ENCODE measurements around the gene LGR6.

LGR6 gene

DNA sequence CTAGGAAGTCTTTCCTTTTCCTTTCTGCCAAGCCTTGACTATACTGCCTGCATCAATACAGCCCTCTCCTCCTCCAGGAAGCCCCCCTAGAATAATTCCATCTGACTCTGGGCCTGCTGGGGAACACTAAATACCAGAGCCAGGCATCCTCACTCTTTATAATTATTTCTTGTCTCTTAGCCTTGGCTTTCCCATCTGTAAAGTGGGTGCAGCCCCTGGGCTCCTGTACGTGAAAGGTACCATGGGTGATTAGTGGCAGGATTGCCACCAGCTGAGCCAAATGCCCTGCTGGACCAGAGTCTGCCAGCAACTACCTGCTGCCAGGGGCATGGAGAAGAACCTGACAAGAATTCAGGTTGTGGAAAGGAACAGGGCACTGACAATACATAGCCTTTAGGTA is 58.7 kb downstream of the LGR6 start:
- no peak for TF ChIP-seq GATA2 (IDR thresholded peaks at IDR 0.05; ENCODE audit: low read depth, low read length)
- TF ChIP-seq GATA3 (IDR thresholded peaks at IDR 0.05; ENCODE audit: low read depth, low read length): no peak

DNA sequence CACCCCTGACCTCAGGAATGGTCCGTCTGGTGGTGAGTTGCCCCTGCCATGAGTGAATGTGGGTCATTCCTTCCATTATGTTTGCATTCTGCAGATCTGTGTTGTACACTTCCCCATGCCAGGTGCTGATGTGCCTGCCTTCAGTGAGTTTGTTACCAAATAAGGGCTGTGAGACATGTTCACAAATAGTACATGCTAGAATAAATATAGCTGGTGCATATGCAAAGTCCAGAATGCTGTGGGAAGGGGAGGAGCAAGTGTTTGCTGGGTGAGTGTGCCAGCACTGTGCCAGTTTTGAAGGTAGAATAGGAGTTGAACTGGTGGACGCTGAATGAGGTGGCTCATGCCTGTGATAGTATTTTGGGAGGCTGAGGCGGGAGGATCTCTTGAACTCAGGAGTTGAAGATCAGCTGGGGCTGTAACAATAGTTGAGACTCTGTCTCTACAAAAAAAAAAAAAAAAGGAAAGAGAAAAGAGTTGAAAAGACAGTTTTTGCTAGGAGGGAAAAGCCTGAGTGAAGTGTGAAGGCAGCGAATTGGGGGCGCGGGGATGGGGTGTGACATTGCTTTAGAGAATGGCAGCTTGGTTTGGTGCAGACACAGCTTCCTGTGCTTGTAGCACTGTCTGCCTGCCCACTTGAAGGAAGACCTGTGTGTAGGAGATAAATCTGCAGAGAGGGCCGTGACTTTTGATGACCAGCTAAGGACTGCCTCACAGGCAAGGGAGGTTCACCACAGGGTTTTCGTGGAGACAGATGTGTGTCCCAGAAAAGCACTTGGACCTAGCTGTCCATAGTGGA is 61.1 kb downstream of the LGR6 start:
- no peak for TF ChIP-seq GATA3 (IDR thresholded peaks at IDR 0.05; ENCODE audit: low read depth, low read length)
- no peak for TF ChIP-seq GATA2 (IDR thresholded peaks at IDR 0.05; ENCODE audit: low read depth, low read length)

DNA sequence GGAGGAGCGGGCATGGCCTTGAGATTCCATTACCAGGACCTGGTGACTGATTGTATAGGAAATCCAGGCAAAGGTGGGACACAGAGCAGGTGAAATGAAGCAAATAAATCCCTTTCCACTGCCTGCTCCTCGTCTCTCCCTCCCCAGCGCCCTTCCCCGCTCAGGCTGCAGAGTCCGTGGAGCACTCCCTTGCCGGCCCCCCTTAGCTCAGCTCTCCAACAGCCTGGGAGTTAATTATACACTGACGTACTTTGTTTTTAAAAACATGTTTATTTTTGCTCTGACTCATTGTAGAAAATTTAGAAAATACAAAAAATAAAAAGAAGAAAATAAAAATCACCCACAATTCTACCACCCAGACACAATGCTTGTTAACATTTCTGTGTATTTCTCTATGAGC is 61.7 kb downstream of the LGR6 start:
- no peak for TF ChIP-seq GATA3 (IDR thresholded peaks at IDR 0.05; ENCODE audit: low read depth, low read length)
- no peak for TF ChIP-seq GATA2 (IDR thresholded peaks at IDR 0.05; ENCODE audit: low read depth, low read length)

DNA sequence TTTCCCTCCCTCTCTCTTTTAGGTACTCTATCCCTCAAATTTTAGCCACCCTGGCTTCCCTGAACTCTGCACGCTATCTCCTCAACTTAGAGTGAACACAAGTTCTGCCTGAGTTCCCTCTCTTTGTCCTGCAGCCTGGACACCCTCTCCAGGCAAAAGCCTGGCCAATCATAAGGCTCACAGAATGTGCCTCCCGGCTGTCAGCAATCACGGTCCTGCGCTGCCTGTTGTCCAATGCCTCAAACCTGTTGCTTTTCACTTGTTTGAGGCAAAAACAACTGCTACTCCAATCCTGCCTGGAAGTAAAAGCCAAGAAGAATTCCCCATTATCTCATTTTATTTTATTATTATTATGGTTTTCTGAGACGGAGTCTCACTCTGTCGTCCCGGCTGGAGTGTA is 66.1 kb downstream of the LGR6 start:
- TF ChIP-seq GATA2 (IDR thresholded peaks at IDR 0.05; ENCODE audit: low read depth, low read length): no peak

DNA sequence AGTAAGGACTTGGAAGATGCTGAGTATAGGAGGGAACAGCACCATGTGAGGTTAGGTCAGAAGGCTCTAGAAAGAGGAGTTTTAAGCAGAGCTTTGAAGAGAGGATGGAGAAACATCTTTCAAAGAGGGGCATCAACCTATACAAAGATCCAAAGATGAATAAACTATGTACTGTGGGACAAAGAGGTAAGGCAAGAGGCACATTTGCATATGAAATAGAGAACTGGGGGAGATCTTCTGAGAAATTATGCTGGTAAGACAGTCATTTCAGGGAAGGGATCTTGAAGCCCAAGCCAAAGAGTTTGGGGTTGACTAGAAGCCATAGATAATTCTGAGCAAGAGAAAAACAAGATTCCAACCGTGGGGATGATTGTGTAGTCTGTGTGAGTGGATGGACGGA is 70.0 kb downstream of the LGR6 start:
- TF ChIP-seq GATA3 (IDR thresholded peaks at IDR 0.05; ENCODE audit: low read depth, low read length) (no peak), GATA2 (IDR thresholded peaks at IDR 0.05; ENCODE audit: low read depth, low read length) (no peak)

DNA sequence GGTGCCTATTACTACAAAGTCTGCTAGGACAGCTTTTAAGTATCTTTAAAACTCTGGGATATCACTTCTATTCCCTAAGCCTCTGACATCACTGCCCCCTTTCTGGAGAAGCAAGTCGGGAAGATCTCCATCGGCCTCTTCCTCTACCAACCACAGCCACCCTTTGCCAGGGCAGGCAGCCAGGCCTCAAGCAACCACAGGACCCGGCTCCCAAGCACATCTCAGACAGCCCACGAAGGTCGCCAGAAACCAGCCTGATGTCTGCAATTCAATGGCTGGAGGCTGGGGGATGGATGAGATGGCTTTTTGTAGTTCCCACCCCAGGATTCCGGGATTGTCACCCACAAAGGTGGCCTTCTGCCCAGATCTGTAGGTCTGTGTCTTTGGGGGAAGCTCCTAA is 70.7 kb downstream of the LGR6 start:
- TF ChIP-seq GATA3 (IDR thresholded peaks at IDR 0.05; ENCODE audit: low read depth, low read length): no peak
- no peak for TF ChIP-seq GATA2 (IDR thresholded peaks at IDR 0.05; ENCODE audit: low read depth, low read length)

DNA sequence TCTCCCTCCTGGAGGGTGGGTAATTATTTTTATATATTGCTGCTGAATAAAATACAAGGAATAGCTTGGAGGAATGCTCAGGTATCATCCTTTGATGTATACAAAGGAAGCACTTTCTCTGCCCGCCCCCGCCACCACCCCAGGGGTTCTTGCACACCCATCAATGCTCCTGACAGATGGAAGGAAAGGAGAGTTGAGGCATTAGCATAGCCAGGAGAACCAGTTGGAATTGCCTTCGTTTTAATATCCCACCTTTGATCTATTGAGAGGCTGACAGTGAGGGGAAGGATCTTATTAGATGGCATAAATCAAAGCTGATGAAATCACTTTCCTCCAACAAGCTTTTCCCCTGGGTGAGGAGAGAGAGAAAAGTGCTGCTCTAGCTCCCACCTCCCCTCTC is 71.1 kb downstream of the LGR6 start:
- TF ChIP-seq GATA2 (IDR thresholded peaks at IDR 0.05; ENCODE audit: low read depth, low read length) (no peak), GATA3 (IDR thresholded peaks at IDR 0.05; ENCODE audit: low read depth, low read length) (no peak)

DNA sequence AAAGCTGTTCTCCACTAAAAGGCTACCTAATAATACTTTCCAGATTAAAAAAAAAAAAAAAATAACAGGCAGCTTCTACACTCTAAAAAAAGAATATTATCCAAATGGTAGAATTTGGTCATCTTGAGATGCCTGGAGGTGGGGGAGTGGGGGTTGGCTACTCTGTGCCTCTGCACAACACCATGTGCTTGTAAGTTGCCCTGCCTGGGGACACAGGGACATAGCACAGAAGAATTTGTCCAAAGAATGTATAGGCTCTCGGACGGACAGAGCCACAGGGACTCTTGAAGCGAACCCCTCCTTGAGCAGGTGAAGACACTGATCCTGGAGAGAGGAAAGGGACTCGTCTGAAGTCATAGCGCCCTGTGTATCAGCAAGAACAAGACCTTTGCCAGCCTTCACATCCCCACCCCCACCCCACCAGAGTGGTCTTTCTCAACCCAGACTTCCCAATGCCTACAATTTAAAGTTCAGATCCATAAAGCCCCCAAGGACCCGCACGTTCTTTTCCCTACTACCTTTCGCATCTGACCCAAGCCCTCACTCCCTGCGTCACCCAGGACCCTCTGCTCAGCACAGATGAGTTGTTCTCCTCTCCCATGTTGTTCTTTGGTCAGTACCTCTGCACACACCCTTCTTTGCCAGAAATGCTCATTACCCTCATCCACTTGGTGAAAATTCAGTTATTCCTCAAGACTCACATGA is 72.6 kb downstream of the LGR6 start:
- TF ChIP-seq GATA2 (IDR thresholded peaks at IDR 0.05; ENCODE audit: low read depth, low read length) (no peak), GATA3 (IDR thresholded peaks at IDR 0.05; ENCODE audit: low read depth, low read length) (no peak)

DNA sequence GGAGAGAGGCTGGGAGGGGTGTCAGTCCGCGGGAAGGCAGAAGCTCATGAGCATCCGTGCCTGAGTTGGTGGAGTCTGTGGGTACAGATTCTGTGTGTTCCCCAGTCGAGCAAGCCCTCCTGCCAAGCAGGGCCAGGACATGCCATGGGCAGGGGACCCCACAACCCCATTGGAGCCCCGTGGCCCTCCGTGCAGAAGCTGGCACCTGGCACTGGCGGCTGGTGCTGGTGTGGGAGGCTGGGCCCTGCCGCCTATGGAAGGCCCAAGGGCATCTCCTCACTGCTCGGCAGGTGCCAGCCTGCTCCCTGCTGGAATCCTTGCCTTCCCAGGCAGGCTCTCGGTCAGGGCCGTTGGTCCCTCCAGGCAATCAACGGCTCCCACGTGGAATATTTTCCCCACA is 74.4 kb downstream of the LGR6 start:
- TF ChIP-seq GATA3 (IDR thresholded peaks at IDR 0.05; ENCODE audit: low read depth, low read length): no peak
- no peak for TF ChIP-seq GATA2 (IDR thresholded peaks at IDR 0.05; ENCODE audit: low read depth, low read length)

DNA sequence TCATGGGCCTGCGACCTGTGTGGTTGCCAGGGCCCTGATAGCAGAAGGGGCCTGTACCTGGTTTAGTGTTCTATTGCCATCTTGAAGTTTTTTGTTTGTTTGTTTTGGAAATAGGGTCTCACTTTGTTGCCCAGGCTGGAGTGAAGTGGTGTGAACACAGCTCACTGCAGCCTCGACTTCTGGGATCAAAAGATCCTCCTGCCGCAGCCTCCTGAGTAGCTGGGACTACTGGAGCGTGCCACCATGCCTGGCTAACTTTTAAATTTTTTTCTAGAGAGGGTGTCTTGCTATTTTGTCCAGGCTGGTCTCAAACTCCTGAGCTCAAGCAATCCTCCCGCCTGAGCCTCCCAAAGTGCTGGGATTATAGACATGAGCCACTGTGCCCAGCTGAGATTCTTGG is 75.2 kb downstream of the LGR6 start:
- TF ChIP-seq GATA2 (IDR thresholded peaks at IDR 0.05; ENCODE audit: low read depth, low read length) (no peak), GATA3 (IDR thresholded peaks at IDR 0.05; ENCODE audit: low read depth, low read length) (no peak)

DNA sequence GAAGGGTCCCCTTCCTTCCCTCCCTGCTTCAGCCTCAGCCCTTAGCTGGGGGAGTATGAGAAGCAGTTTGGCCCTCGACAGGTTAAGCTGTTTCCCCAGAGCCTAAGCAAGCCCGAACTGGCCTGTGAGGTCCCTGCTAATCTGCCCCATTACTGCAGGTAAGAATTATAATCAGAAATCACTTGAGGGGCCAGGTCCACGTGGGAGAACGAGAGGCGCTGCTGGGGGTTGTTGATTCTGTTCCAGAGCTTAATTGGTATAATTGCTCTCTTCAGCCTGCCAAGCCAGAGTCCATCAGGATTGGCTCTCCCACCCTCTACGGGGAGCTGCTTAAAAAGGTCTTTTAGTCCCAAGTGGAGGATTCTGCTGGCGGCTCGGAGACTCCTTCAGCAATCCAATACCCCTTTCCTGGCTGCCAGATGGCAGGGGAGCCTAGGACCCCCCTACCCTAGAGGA is 77.3 kb downstream of the LGR6 start:
- TF ChIP-seq GATA2 (IDR thresholded peaks at IDR 0.05; ENCODE audit: low read depth, low read length) (no peak), GATA3 (IDR thresholded peaks at IDR 0.05; ENCODE audit: low read depth, low read length) (no peak)

DNA sequence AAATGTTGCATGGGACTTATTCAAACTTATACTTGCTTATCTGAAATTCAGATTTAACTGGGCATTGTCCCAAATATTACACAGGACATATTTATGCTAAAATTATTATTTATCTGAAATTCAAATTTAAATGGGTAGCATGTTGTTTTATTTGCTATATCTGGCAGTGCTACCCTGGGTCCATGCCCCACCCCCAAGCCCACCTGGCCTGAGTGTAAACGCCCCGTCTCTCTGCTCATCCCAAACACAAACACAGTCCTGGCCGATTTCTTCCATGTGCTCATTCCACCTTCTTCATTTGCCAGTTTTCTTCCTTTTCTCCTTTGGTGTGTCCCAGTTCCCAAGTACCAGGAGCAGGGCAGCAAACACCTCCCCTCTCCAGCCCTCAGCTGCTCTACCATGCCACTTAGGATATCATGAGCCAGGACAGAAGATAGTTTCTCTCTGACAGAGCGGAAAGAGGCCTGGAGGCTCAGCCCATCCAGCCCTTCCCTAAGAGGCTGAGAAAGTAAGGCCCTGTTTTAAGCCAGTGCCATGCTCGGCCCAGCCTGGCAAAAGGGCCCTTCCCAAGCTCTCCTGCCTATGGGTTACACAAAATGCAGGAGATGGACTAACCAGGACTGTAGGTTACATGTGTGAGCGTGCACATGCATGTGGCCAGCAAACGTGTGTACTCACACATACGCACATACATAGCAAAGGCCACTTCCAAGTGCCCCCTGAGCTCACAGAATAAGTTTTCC is 78.7 kb downstream of the LGR6 start:
- TF ChIP-seq GATA2 (IDR thresholded peaks at IDR 0.05; ENCODE audit: low read depth, low read length) (no peak), GATA3 (IDR thresholded peaks at IDR 0.05; ENCODE audit: low read depth, low read length) (no peak)

DNA sequence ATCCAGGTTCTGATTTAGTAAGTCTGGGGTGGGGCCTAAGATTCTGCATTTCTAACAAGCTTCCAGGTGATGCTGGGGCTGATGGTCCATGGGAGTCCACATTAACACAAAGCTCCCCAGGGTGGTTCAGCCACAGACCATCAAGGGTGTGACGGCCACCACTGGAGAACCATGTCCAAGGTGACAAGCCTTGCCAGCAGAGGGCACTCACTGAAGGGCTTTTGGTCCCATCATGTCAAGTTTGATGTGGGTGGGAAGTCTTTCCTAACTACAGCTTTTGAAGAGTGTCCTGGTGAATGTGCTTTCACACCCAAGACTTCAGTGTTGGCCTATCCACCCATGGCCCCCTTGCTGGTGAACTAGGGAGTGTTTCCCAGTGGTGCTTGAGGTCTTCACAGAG is 81.0 kb downstream of the LGR6 start:
- no peak for TF ChIP-seq GATA3 (IDR thresholded peaks at IDR 0.05; ENCODE audit: low read depth, low read length)
- no peak for TF ChIP-seq GATA2 (IDR thresholded peaks at IDR 0.05; ENCODE audit: low read depth, low read length)

DNA sequence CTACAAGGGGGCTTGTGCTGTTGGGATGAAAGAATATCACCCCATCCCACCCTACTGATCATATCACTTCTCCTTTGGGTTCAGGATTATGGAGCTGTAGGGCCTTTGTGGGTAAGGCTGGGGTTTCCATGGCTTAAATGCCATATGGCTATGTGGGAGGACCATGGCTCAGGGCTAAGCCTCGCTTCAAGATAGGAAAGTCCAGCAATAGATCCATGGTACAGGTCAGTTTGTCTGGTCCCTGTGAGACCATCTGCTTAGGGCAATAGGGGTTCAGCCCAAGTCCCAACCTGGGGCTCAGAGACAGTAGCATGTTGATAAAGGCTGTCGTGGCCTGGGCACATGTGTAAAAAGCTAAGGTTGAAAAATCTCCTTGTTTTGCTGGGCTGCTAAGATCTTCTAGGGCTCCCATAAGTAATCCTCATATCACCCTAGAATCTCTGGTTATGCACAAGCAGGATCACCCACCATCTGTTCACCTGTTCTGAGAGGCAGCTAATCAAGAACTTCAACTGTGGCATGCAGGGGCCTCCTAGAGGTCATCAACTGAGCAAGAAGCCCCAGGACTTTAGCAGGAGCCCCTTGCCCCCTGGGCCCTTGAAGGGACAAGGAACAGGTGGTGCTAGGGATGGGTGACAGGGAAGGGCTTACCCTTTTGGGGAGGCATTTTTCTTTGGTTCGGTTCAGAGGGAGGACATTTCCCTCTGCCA is 81.6 kb downstream of the LGR6 start:
- TF ChIP-seq GATA2 (IDR thresholded peaks at IDR 0.05; ENCODE audit: low read depth, low read length) (no peak), GATA3 (IDR thresholded peaks at IDR 0.05; ENCODE audit: low read depth, low read length) (no peak)

Measured in SH-SY5Y (cell line).